GM11168 (cell line): ENCODE results near the gene HIVEP1.

Experiments
- in situ Hi-C: fragments of 300-500 bp; cut with MboI; formaldehyde crosslinking; loops from one replicate; pipeline ENCODE4 v1.12.0; 2022; ENCODE audit warnings: low sequenced_read_pairs; ENCODE audit not compliant: unreplicated experiment

HIVEP1 gene

DNA sequence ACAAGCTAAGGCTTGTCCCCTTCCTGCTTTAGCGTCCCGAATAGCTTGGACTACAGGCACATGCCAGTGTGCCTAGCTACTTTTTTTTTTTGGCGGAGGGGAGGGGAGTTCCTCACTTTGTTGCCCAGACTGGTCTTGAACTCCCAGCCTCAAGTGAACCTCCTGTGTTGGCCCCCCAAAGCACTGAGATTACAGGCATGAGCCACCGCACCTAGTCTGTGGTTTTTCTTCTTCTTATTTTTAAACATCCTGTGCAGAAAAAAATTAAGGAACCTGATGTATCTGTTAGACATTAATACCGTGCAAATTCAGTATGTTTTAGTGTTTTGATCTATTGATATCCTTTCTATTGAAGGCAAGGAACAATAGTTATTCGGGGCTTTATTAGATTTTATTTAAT lies 25.7 kb downstream of the HIVEP1 start:
- in situ Hi-C loops: no loop called here

DNA sequence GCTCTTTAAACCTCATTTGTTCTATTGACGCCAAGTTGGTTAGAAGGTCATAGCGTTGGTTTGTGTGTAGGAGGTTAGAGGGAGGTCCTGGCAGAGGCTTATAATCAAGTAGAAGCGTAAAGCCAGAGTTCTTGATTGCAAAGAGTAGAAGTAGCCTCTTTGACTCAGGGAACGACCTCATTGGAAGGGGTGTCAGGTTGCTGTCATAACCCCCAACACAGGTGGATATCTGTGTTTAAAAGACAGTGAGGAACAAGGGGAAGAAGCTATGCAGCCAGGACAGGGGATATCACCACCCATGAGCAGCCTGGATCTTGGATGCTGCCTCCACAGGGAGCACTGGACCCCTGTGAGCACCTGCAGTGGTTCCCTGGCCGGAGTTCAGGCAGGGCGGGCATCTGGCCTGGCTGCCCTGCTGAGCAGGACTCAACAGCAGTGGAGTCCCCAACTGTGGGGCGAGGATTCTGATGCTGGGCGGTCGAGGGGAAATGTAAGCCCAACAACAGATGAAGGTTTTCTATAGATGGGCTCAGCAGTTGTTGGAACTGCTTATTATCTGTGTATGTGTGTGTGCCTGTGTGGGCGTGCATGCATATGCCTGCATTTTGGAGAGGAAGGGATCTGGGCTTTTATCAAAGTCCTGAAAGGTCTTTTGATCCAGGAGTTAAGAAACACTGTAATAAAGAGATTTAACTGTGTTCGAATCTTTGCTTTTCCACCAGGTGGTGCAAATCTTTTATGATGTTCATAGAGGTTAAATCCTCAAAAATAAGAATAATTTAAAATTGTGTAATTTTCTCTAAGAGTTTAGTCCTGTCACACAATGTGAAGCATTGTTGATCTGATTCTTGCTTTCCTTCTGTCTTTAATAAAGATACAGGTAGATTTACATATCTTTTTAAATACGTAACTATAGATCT lies 27.7 kb downstream of the HIVEP1 start:
- in situ Hi-C loops: no loop called here

DNA sequence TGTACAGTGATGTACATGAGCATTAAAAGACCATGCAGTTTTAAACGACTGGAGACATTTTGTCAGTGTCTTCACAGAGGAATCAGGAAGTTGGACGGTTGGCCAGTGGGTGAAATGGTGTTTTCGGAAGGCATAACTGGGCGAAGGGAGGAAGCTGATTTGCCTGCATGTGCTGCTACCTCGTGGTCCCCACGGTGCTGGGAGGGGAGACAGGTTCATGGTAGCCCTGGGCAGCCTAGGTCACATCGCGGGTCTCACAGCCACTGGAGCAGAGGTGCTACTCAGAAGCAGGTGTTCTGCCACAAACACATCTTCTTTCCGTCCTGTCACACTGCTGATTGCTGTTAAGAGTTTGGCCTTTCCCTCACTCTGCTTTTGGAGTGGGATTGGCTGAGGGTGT lies 35.2 kb downstream of the HIVEP1 start:
- in situ Hi-C loops: no loop called here

DNA sequence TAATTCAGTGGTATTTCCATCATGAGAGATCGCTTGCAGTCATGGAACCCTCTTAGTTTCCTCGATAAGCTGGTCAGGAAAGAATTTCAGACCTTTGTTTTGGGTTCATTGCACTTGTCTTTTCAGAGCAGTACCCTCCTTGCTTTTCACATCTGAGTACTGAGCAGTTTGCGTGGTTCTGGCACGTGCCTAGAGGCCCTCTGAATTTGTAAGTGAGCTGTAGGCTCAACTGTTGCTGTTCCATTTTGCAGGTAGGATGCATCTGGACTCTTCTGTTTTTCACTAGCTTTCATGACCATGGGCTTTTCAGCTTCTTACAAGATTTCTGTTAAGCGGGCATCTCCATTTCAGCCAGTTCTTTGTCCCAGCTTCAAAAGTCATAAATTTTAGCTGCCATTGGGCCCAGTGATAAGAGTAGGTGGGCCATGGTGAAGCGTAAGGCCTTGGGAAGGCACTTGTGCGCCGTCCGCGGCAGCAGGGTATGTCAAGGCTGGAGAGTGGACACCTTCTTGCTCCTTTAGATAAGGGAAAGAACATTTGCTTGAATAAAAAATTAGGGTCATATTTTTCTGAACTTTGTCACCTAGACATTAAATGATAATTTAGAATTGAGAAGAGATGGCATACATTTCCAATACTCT lies 35.8 kb downstream of the HIVEP1 start:
- in situ Hi-C loops: no loop called here

DNA sequence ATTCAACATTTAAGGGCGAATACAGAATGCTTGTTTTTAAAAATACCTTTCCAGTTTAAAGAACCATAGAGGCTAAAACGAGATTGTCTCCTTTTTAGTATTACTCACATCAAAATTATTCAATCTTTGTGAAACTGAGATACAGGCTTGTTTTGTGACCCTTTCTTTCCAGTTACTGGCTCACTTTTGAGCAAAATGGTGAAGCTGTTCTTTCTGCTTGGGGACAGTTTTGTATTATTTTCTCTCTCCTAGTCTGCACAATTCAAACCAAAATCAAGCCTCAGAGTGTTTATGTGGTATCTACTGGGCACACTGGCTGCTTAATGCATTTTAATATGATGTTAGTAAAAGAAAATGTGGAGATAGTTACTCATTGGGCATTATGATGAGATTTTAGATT lies 36.5 kb downstream of the HIVEP1 start:
- in situ Hi-C loops: no loop called here

DNA sequence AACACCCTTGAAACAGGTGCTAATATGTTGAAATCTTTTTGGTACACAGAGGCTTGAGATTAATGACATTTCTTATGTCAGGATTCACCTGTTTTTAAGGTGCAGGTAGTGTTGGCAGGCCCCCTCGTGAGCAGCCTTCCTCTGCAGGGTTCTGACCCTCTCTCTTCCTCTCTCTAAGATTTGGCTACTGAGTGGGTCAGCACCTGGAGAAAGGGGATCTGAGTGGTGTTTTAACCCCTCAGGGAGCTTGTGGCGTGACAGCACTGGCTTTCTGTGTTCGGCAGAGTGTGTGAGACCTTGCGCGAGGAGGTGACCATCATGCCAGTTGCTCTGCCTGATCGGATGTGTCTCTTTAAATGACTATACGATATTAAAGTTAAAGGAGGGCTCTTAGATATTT lies 37.1 kb downstream of the HIVEP1 start:
- in situ Hi-C loops: no loop called here

DNA sequence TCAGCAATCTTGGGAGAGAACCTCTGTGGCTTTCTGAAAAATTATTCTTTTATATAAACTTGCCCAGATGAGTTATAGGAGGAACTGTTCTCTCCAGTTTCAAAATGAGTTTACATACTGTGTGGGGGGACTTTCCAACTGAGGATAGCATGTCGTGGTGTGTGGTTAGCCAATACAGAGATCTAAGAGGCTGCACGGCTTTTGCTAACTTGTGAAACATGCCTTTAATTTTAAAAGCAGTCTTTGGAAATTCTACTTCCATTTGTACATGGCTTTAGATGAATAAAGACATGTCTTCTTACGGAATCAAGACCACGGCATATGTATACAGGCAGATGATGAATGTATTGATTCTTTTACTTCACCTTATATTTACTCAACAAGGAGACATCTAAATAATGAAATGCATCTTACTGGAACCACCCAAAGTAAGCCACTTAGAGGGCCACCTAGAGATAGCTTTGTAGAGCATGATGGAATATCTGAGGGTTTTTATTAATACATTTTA lies 39.8 kb downstream of the HIVEP1 start:
- in situ Hi-C loops: no loop called here

DNA sequence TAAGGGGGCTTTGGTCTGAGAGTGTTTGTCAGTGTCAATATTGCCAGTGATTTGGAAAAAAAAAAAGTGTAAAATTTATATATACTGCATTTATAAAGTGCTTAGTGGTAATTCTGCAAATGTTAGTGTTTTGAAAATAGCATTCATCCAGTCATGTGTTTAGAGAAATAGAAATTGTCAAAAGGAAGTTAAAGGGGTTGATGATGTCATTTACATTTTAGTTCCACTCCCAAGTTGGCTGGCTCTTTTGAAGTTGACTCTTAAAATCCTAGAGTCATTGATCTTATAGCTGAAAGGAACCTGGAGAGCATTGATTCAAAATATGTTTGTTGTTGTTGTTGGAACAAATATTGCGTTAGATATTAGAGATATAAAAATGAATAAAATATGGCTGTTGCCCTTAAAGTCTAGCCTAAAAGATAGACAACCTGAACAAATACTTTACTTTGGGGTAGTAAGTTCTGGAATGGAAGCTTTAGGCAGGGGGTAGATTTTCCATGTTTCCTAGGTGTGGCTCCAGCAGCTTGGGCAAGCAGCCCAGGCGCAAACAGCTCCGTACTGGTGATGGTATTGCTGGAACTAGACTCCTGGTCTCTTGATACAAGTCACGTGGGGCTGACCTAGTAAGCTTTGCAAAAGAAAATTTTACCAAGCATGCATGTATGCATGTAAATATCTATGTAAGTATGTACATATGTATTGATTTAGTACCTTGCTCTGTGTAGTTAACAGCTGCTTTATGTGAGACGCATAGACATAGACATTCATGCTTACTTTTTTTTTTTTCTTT lies 46.3 kb downstream of the HIVEP1 start:
- in situ Hi-C loops: no loop called here

DNA sequence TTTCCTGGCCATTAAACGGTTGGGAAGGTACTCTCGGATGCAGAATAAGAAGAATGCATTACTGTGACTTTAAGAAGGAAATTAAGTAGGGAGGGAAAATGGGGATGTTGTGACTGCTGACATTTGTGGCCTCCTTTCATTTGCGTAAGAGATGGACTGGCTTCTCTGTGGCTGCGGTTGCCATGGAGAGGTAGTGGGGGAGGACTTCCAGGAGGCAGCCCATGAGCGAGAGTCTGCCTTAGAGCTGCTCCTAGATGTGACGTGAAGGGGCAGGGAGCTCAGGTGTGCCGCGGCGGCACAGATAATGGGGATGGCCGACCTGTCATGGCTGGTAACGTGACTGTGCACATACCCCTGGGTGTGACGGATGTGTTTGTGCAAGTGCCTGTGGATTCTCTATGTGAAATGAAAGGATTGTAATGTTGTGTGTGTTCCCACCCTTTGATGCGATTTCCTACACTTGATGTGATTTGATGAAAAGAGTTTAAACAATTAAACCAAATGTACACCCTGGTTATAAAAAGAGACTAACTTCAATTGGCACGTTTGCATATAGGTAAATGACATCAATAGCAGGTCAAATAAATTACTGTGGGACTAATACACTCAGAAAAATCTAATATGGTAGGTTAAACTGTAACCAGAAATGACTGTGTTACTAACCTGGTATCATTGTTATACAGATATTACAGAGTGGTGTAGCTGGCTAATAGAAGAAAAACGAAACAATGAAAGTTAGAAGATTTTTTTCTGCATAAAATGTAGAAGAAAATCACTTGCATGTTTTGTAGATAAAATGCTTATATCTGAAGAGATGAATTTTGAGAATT lies 48.9 kb downstream of the HIVEP1 start:
- in situ Hi-C loops: no loop called here

DNA sequence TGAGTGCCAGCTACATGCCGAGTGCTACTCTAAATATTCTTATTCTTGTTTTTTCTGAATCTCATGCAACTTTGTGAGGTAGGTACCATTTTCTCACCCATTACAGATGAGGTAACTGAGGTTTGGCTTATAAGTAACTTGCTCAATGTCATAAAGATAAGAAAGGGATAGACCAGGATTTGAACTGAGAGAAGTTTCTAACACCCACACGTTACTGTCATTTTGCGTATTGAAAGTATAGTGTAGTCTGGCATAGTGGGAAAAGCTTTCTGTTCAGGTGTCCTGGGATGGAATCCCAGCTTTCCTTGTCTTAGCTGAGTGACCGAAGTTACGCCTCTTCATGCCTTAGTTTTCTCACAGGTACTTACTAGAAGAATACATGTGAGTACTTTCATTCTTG lies 50.5 kb downstream of the HIVEP1 start:
- in situ Hi-C loops: no loop called here

DNA sequence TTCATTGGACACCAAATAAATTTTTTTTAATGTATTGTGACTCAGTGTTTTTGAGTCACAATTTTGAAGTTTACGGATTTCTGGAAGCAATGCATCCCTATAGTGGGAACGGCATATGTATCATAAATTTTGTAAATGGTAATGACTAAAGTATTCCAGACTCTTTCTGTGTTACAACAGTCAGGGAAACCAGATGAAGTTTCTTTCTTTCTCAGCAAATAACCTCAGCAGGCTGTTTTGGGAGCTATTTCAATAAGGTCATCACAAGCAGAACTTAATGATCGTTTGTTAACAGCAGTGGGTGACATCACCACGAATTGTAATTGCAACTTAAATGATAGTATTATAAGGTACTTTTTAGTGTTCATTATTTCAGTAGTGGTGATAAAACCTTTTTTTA lies 52.0 kb downstream of the HIVEP1 start:
- in situ Hi-C loops: no loop called here

DNA sequence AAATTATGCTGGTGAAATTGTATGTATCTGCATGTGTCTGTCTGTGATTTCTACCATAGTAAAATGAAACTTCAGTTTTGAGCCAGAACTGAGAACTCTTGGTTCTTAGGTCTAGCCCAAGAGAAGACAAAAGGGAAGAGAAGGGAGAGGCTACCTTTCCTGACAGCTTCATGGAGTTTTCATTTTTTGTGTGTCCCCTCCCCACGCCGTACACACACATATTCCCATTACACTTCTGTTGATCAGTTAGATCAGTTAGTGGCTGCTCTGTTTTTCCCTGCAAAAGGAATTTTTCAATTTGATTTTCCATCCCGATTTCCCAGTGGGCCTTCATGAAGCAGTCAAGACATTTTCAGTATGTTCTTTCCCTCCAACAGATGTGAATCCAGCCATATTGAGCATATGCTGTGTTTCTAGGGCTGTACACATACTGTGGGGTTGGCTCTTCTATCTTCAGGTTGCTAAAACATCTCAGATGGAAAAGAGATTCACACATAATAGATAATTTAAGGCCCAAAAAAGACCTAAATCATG lies 52.5 kb downstream of the HIVEP1 start:
- in situ Hi-C loops: no loop called here

DNA sequence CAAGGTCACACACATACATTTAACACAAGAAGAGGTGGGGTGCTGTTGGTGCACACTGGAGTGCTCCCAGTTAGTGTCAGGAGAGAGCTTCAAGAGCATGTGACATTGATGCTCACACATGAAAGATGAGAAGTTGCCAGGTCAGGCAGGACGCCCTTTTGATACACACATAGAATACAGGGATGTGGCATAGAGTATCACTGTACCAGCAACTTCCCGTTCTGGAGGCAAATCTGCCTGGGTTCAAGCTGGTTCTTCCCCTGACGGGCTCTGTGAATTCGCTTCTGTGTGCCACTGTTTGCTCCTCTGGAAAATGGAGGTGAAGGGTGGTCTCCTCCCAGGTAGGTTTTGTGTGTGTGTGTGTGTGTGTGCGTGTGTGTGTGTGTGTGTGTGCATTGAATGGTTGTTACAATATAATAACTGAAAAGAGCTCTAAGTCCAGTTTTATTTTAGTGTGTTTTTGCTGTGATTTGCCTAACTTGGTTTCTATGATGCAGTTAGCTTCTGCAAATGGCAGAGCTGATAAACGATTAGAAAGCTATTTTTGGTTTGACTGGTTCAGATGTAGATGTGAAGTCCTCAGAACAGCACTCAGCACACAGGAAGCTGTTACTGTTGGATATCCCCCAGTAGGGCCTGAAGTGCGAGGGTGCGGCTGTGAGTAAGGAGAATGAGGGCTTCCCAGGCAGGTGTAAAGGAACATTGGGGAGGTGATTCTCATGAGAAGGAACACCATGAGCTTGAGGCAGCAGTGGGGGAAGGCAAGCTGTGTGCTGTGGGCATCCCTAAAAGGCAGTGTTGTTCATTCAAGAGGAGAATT lies 53.4 kb downstream of the HIVEP1 start:
- in situ Hi-C loops: no loop called here

DNA sequence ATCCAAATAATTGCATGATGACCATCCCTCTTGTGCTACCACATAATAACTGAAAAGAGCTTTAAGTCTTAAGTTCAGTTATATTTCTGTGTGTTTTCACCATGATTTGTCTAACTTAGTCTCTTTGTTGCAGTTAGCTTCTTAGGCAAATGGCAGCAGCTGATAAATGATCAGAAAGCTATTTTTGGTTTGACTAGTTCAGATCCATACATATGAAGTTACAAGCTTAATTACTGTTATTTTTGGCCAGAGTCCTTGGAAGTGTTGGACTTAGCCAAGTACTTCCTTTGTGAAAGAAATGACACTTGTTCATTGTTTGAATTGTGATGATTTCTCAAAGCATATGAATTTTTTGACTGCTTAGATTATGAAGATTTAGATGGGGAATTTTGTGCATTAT lies 54.2 kb downstream of the HIVEP1 start:
- in situ Hi-C loops: no loop called here

DNA sequence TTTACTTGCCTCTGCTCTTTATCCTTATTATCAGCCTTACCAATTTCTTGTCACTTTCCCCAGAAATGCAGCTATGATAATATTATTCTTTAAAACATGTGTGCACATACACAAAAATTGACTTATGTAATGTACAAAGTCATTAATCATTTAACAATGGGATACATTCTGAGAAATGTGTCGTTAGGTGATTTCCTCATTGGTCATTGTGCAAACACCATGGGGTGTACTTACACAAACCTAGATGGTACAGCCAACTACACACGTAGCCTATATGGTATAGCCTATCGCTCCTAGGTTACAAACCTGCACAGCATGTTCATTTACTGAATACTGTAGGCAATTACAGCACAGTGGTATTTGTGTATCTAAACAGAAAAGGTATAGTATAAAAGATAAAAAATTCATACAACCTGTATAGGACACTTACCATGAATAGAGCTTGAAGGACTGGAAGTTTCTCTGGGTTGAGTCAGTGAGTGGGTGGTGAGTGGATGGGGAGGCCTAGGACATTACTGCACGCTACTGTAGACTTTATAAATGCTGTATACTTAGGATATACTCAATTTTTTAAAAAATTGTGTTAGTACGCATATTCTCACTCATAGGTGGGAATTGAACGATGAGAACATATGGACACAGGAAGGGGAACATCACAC lies 56.9 kb downstream of the HIVEP1 start:
- in situ Hi-C loops: no loop called here

DNA sequence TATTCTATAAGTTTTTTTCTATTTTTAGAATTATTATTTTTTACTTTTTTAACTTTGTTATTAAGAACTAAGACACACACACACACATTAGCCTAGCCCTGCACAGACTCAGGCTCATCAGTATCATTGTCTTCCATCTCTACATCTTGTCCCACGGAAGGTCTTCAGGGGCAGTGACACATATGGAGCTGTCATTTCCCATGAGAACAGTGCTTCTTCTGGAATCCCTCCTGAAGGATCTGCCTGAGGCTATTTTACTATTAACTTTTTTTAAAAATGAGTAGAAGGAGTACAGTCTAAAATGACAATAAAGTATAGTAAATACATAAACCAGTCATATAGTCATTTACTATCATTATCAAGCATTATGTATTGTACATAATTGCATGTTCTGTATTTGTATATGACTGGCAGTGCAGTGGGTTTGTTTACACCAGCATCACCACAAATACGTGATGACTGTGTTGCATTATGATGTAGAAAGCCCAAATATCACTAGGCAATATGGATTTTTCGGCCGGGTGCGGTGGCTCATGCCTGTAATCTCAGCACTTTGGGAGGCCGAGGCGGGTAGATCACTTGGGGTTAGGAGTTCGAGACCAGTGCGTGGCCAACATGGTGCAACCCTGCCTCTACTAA lies 57.9 kb downstream of the HIVEP1 start:
- in situ Hi-C loops: no loop called here

DNA sequence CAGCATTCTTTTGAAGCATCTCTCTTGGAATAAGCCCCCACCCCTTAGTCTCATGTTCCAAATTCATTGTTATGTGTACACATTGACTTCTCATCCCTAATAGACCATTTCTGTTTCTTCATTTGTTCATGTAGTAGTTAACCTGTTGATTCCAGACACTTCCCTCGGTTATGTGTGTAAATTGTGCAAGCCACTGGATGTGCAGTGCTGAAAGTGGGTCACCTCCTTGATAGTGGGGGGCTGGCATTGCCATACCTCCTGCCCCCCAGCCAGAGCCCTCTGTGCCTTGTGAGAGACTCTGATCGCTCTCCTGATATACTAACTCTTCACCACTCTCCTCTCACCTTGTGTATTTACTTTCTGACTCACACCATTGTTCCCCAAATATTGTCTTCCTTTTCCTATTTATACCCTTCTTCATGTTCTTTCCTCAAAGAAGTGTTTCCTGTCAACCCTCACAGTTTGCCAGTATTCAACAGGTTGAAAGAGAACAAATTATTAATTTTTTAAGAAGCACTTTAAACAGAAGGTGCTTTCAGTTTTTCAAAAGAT lies 59.0 kb downstream of the HIVEP1 start:
- in situ Hi-C loops: no loop called here
